T-helper 2 cell treated with Interferon-gamma antibody and Interleukin-4, amounts not matched to agents 5 μg/mL and 100 μg/mL, for 36 hours (primary cell): ENCODE measurements around the gene ABI1.
A peak's percentile ranks its signal among the peaks of the same experiment; 100 is the strongest.

ENCODE experiments used
- DNase-seq: peaks from one replicate; pipeline ENCODE4 v3.0.0; 2021; ENCODE audit warnings: low spot score
- H3K27ac Mint-ChIP-seq: one replicate; pipeline ENCODE4 v1.8.0; 2021; ENCODE audit warnings: mild to moderate bottlenecking, mixed read lengths
- H3K27me3 Mint-ChIP-seq: one replicate; pipeline ENCODE4 v1.8.0; 2021; ENCODE audit warnings: low read depth, mixed read lengths
- H3K36me3 Mint-ChIP-seq: one replicate; pipeline ENCODE4 v1.8.0; 2021; ENCODE audit warnings: low read depth, mixed read lengths
- H3K4me1 Mint-ChIP-seq: one replicate; pipeline ENCODE4 v1.8.0; 2021; ENCODE audit warnings: low read depth, mixed read lengths
- H3K4me3 Mint-ChIP-seq: one replicate; pipeline ENCODE4 v1.8.0; 2022; ENCODE audit warnings: mild to moderate bottlenecking, moderate library complexity, mixed read lengths
- H3K9me3 Mint-ChIP-seq: one replicate; pipeline ENCODE4 v1.8.0; 2021; ENCODE audit warnings: mixed read lengths

ABI1 gene

GRCh38 chr10:26743091-26743490 is 117.7 kb downstream of the ABI1 start:
- Mint-ChIP-seq H3K4me1 (peaks cover 50% of the 10 kb centered on the region), H3K36me3 (peaks cover 71% of the 10 kb centered on the region), H3K27me3 (no peaks in the 10 kb centered on the region), H3K27ac (peak overlapping the region; percentile 65), H3K9me3 (no peaks in the 10 kb centered on the region), H3K4me3 (no peak overlapping the region)
- no peak for DNase-seq

GRCh38 chr10:26741368-26741767 is 119.4 kb downstream of the ABI1 start:
- peaks cover 62% of the 10 kb centered on the region for H3K4me1 Mint-ChIP-seq
- H3K9me3 Mint-ChIP-seq = no peaks in the 10 kb centered on the region
- no peak for DNase-seq
- no peaks in the 10 kb centered on the region for H3K27me3 Mint-ChIP-seq
- H3K36me3 Mint-ChIP-seq = peaks cover 70% of the 10 kb centered on the region
- H3K4me3 Mint-ChIP-seq = no peak overlapping the region
- peak overlapping the region; percentile 42 for H3K27ac Mint-ChIP-seq

GRCh38 chr10:26739071-26739631 is 121.6 kb downstream of the ABI1 start:
- Mint-ChIP-seq H3K27ac (peak overlapping the region; percentile 85), H3K9me3 (no peaks in the 10 kb centered on the region), H3K4me1 (peaks cover 54% of the 10 kb centered on the region), H3K36me3 (peaks cover 74% of the 10 kb centered on the region), H3K4me3 (peak overlapping the region; percentile 48), H3K27me3 (no peaks in the 10 kb centered on the region)
- peak; percentile 32 for DNase-seq

- Mint-ChIP-seq H3K9me3 (no peaks in the 10 kb centered on the region), H3K4me3 (no peak overlapping the region), H3K36me3 (peaks cover 69% of the 10 kb centered on the region), H3K4me1 (peaks cover 49% of the 10 kb centered on the region), H3K27me3 (no peaks in the 10 kb centered on the region), H3K27ac (peak overlapping the region; percentile 64)
- no peak for DNase-seq
Measured at GRCh38 chr10:26738301-26738911, 122.4 kb downstream of the ABI1 start.

- Mint-ChIP-seq H3K36me3 (peaks cover 66% of the 10 kb centered on the region), H3K4me3 (no peak overlapping the region), H3K4me1 (peaks cover 48% of the 10 kb centered on the region), H3K27me3 (no peaks in the 10 kb centered on the region), H3K27ac (peak overlapping the region; percentile 64), H3K9me3 (no peaks in the 10 kb centered on the region)
- peak; percentile 74 for DNase-seq
Measured at GRCh38 chr10:26737730-26738129, 123.0 kb downstream of the ABI1 start.

- no peaks in the 10 kb centered on the region for H3K9me3 Mint-ChIP-seq
- peaks cover 52% of the 10 kb centered on the region for H3K36me3 Mint-ChIP-seq
- no peak for DNase-seq
- no peaks in the 10 kb centered on the region for H3K27me3 Mint-ChIP-seq
- no peak overlapping the region for H3K27ac Mint-ChIP-seq
- H3K4me1 Mint-ChIP-seq = peaks cover 36% of the 10 kb centered on the region
- no peak overlapping the region for H3K4me3 Mint-ChIP-seq
Measured at GRCh38 chr10:26735435-26735834, 125.3 kb downstream of the ABI1 start.

GRCh38 chr10:26733750-26734568 is 126.8 kb downstream of the ABI1 start:
- no peak for DNase-seq
- H3K27ac Mint-ChIP-seq = peak overlapping the region; percentile 6
- no peaks in the 10 kb centered on the region for H3K27me3 Mint-ChIP-seq
- H3K9me3 Mint-ChIP-seq = no peaks in the 10 kb centered on the region
- H3K4me1 Mint-ChIP-seq = peaks cover 23% of the 10 kb centered on the region
- H3K4me3 Mint-ChIP-seq = no peak overlapping the region
- H3K36me3 Mint-ChIP-seq = peaks cover 46% of the 10 kb centered on the region

GRCh38 chr10:26730552-26730951 is 130.2 kb downstream of the ABI1 start:
- Mint-ChIP-seq H3K36me3 (peaks cover 34% of the 10 kb centered on the region), H3K9me3 (no peaks in the 10 kb centered on the region), H3K27ac (no peak overlapping the region), H3K4me3 (no peak overlapping the region), H3K27me3 (no peaks in the 10 kb centered on the region), H3K4me1 (peaks cover 6% of the 10 kb centered on the region)
- DNase-seq = no peak

- peaks cover 31% of the 10 kb centered on the region for H3K36me3 Mint-ChIP-seq
- H3K9me3 Mint-ChIP-seq = no peaks in the 10 kb centered on the region
- no peak overlapping the region for H3K4me3 Mint-ChIP-seq
- DNase-seq = no peak
- H3K27ac Mint-ChIP-seq = no peak overlapping the region
- no peaks in the 10 kb centered on the region for H3K27me3 Mint-ChIP-seq
- peaks cover 6% of the 10 kb centered on the region for H3K4me1 Mint-ChIP-seq
Measured at GRCh38 chr10:26729395-26729794, 131.4 kb downstream of the ABI1 start.

GRCh38 chr10:26728957-26729356 is 131.8 kb downstream of the ABI1 start:
- no peak for DNase-seq
- no peak overlapping the region for H3K27ac Mint-ChIP-seq
- no peaks in the 10 kb centered on the region for H3K27me3 Mint-ChIP-seq
- no peak overlapping the region for H3K4me3 Mint-ChIP-seq
- peaks cover 32% of the 10 kb centered on the region for H3K36me3 Mint-ChIP-seq
- H3K4me1 Mint-ChIP-seq = peaks cover 6% of the 10 kb centered on the region
- H3K9me3 Mint-ChIP-seq = no peaks in the 10 kb centered on the region

GRCh38 chr10:26727005-26727404 is 133.8 kb downstream of the ABI1 start:
- Mint-ChIP-seq H3K4me1 (peaks cover 6% of the 10 kb centered on the region), H3K9me3 (no peaks in the 10 kb centered on the region), H3K27ac (no peak overlapping the region), H3K4me3 (no peak overlapping the region), H3K36me3 (peaks cover 40% of the 10 kb centered on the region), H3K27me3 (no peaks in the 10 kb centered on the region)
- no peak for DNase-seq

GRCh38 chr10:26725837-26726727 is 134.7 kb downstream of the ABI1 start:
- H3K4me3 Mint-ChIP-seq = no peak overlapping the region
- no peaks in the 10 kb centered on the region for H3K27me3 Mint-ChIP-seq
- peaks cover 14% of the 10 kb centered on the region for H3K4me1 Mint-ChIP-seq
- H3K36me3 Mint-ChIP-seq = peaks cover 49% of the 10 kb centered on the region
- no peaks in the 10 kb centered on the region for H3K9me3 Mint-ChIP-seq
- no peak overlapping the region for H3K27ac Mint-ChIP-seq
- DNase-seq = no peak

- Mint-ChIP-seq H3K36me3 (peaks cover 61% of the 10 kb centered on the region), H3K4me3 (no peak overlapping the region), H3K27me3 (no peaks in the 10 kb centered on the region), H3K9me3 (no peaks in the 10 kb centered on the region), H3K27ac (peak overlapping the region; percentile 71), H3K4me1 (peaks cover 26% of the 10 kb centered on the region)
- DNase-seq = no peak
Measured at GRCh38 chr10:26723016-26723415, 137.7 kb downstream of the ABI1 start.
